ENCODE measurements around the gene CES2.

DNA sequence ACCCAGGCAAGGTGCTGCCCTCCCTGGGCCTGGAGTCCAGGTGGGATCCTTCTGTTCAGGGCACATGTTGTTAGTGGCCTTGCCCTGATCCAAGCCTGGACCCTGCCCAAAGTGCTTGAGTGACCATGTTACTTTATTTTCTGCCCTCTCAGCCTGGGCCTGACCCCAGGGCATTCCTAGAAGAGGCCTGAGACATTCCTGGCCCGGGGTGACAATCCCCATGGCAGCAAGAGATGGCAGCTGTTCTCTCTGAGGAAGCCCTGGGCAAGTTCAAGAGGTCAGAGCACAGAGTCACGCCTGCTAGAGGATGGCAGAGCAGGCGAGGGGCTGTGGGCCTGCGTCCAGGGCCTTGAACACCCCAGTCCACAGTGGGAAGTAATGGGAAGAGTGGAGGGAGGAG is 21.6 kb upstream of the CES2 start:
- TF ChIP-seq YY1 (IDR thresholded peaks at IDR 0.05; ENCODE audit: low read depth, low read length): no peak
- no peak for TF ChIP-seq EZH2 (IDR thresholded peaks at IDR 0.05; ENCODE audit: borderline replicate concordance, control insufficient read depth, low read depth, low read length)
- TF ChIP-seq, protein P1, sequence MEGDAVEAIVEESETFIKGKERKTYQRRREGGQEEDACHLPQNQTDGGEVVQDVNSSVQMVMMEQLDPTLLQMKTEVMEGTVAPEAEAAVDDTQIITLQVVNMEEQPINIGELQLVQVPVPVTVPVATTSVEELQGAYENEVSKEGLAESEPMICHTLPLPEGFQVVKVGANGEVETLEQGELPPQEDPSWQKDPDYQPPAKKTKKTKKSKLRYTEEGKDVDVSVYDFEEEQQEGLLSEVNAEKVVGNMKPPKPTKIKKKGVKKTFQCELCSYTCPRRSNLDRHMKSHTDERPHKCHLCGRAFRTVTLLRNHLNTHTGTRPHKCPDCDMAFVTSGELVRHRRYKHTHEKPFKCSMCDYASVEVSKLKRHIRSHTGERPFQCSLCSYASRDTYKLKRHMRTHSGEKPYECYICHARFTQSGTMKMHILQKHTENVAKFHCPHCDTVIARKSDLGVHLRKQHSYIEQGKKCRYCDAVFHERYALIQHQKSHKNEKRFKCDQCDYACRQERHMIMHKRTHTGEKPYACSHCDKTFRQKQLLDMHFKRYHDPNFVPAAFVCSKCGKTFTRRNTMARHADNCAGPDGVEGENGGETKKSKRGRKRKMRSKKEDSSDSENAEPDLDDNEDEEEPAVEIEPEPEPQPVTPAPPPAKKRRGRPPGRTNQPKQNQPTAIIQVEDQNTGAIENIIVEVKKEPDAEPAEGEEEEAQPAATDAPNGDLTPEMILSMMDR (IDR thresholded peaks at IDR 0.05 in 2 of 3, conservative IDR thresholded peaks at IDR 0.05 in 1 of 3; ENCODE audit: control insufficient read depth in 2 of 3, extremely low read depth in 1 of 3, insufficient read depth in 1 of 3, low read depth in 3 of 3, low read length in 3 of 3): no peak
- TF ChIP-seq, protein P2, sequence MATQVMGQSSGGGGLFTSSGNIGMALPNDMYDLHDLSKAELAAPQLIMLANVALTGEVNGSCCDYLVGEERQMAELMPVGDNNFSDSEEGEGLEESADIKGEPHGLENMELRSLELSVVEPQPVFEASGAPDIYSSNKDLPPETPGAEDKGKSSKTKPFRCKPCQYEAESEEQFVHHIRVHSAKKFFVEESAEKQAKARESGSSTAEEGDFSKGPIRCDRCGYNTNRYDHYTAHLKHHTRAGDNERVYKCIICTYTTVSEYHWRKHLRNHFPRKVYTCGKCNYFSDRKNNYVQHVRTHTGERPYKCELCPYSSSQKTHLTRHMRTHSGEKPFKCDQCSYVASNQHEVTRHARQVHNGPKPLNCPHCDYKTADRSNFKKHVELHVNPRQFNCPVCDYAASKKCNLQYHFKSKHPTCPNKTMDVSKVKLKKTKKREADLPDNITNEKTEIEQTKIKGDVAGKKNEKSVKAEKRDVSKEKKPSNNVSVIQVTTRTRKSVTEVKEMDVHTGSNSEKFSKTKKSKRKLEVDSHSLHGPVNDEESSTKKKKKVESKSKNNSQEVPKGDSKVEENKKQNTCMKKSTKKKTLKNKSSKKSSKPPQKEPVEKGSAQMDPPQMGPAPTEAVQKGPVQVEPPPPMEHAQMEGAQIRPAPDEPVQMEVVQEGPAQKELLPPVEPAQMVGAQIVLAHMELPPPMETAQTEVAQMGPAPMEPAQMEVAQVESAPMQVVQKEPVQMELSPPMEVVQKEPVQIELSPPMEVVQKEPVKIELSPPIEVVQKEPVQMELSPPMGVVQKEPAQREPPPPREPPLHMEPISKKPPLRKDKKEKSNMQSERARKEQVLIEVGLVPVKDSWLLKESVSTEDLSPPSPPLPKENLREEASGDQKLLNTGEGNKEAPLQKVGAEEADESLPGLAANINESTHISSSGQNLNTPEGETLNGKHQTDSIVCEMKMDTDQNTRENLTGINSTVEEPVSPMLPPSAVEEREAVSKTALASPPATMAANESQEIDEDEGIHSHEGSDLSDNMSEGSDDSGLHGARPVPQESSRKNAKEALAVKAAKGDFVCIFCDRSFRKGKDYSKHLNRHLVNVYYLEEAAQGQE (IDR thresholded peaks at IDR 0.05; ENCODE audit: low read depth, low read length): no peak
